Measurements from ENCODE around the gene ATG13.

Gene ATG13

DNA sequence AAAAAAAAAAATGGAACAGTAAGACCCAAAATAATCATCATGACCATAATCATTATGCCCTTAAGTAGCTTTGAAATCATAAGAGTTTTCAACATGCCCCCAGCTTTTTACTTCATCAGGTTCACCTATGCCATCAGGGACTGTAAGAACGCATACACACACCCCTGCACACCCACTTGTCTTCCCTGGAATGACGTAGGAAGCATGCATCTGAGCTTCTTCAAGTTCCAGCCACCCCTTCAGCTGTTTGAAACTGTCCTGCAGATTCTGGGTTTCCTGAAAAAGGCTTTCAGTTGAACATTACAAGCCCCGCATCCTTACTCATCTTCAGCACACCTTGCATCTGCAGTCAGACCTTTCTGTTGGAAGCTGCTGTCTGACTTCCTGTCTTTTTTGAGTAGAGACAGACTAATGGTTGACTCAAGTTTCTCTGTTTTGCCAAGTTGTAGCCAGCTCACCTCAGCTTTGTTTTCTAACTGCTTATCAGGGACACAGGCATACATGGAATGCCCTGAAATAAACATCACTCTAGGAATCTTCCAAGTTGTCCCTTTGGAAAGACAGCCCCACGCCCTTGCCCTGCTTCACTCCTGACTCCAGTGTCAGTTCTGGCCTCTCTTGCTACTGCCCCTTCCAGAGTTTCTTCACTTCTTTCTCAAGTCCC is 46.1 kb downstream of the ATG13 start:
- Histone ChIP-seq H3K36me3 (peaks cover 67 to 99% (median 82%) of the 10 kb centered on the region in 3 donors), H3K9me3 (no peaks in the 10 kb centered on the region), H3K27me3 (no peaks in the 10 kb centered on the region), H3K4me3 (no peak overlapping the region), H3K4me1 (peaks cover 0 to 37% (median 9%) of the 10 kb centered on the region in 4 donors), H3K27ac (peak overlapping the region; percentile 37 to 64)
- DNase-seq: peak in 1 of 2 donors; percentile 10
- TF ChIP-seq CTCF (IDR thresholded peaks at IDR 0.05): no peak
- intact Hi-C loops (cut with DNase I; ENCODE audit: low total_unique reads): no loop called here

GRCh38 chr11:46664612-46665011 is 47.3 kb downstream of the ATG13 start:
- H3K27me3 ChIP-seq: no peaks in the 10 kb centered on the region
- H3K4me1 ChIP-seq: peaks cover 0 to 31% (median 9%) of the 10 kb centered on the region in 4 donors
- peak overlapping the region; percentile 3 to 64 for H3K27ac ChIP-seq
- H3K36me3 ChIP-seq: peaks cover 67 to 99% (median 82%) of the 10 kb centered on the region in 3 donors
- DNase-seq: peak in 1 of 2 donors; percentile 32
- no peaks in the 10 kb centered on the region for H3K9me3 ChIP-seq
- no peak for TF ChIP-seq CTCF (IDR thresholded peaks at IDR 0.05)
- no peak overlapping the region for H3K4me3 ChIP-seq
- intact Hi-C loops (cut with DNase I; ENCODE audit: low total_unique reads): no loop called here

DNA sequence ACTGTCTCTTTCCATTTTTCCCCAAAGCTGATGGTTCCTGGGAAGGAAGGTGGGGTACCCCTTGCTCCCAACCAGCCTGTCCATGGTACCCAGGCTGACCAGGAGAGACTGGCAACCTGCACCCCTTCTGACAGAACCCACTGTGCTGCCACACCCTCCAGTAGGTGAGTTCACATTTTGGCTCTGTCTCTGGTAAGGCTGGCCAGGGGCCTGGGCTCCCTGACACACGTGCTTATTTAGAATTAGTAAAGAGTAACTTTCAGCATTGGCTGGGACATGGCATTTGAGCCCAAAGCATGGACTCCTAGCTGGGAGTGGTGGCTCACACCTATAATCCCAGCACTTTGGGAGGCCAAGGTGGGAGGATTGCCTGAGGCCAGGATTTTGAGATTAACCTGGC is 48.0 kb downstream of the ATG13 start:
- Histone ChIP-seq H3K9me3 (no peaks in the 10 kb centered on the region), H3K27ac (peak overlapping the region; percentile 3 to 64), H3K27me3 (no peaks in the 10 kb centered on the region), H3K4me1 (peaks cover 0 to 31% (median 9%) of the 10 kb centered on the region in 4 donors), H3K36me3 (peaks cover 68 to 99% (median 83%) of the 10 kb centered on the region in 3 donors), H3K4me3 (no peak overlapping the region)
- peak in 1 of 2 donors; percentile 54 for DNase-seq
- intact Hi-C loops (cut with DNase I; ENCODE audit: low total_unique reads): no loop called here
- no peak for TF ChIP-seq CTCF (IDR thresholded peaks at IDR 0.05)

GRCh38 chr11:46666516-46666915 is 49.2 kb downstream of the ATG13 start:
- Histone ChIP-seq H3K4me3 (no peak overlapping the region), H3K36me3 (peaks cover 69 to 99% (median 83%) of the 10 kb centered on the region in 3 donors), H3K27ac (peak overlapping the region; percentile 62 to 64), H3K9me3 (no peaks in the 10 kb centered on the region), H3K4me1 (peaks cover 0 to 31% (median 9%) of the 10 kb centered on the region in 4 donors), H3K27me3 (no peaks in the 10 kb centered on the region)
- TF ChIP-seq CTCF (IDR thresholded peaks at IDR 0.05): no peak
- peak; percentile 51 to 62 for DNase-seq
- intact Hi-C loops (cut with DNase I; ENCODE audit: low total_unique reads): no loop called here

DNA sequence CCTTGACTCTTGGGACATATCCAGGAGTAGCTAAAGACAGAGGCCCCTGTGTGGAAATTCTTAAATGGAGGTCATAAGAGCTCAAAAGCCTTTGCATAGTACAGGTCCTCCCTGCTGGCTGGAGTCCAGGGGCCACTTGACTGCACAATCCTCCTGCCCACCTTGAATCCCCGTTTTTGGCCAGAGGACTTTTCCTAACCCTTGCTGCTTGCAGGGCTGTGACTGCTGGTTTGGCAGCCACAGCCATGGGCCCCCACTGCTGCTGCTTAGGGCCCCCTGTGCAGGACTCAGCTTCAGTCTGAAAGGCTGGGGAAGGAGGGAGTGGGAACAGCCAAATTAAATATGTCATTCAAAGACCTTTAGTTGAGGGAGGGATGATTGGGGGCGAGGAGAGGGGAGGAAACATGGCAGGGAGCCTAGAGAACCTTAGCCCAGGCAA is 49.7 kb downstream of the ATG13 start:
- DNase-seq: peak; percentile 25 to 65
- intact Hi-C loops (cut with DNase I; ENCODE audit: low total_unique reads): no loop called here
- Histone ChIP-seq H3K9me3 (no peaks in the 10 kb centered on the region), H3K4me1 (peaks cover 0 to 31% (median 9%) of the 10 kb centered on the region in 4 donors), H3K36me3 (peaks cover 72 to 99% (median 83%) of the 10 kb centered on the region in 3 donors), H3K27me3 (no peaks in the 10 kb centered on the region), H3K4me3 (no peak overlapping the region), H3K27ac (peak overlapping the region; percentile 62 to 64)
- TF ChIP-seq CTCF (IDR thresholded peaks at IDR 0.05): no peak
